SK-MEL-5 (cell line): Measurements from ENCODE around the gene AP1B1. TPM values are rescaled to one million over a fixed set of nuclear protein-coding genes. Genes with fewer than 3 reads are reported as not detected.
"Not testable (repeated sequence)": the region's sequence is repeated elsewhere in the genome, so short reads cannot be mapped to it uniquely, and the experiment has no call there.

Experiments used
- DNase-seq: peaks from one replicate; pipeline ENCODE4 v3.0.0-alpha.2; 2016; ENCODE audit warnings: low read depth, low spot score
- in situ Hi-C: cut with HindIII; loops from 2 replicates; pipeline ENCODE4 v1.10.0; 2016; ENCODE audit warnings: low sequenced_read_pairs, high pct_unique_total_duplicates, low pct_unique_long_range_greater_than_20kb
- polyA plus RNA-seq, 2 experiments: library from polyadenylated mRNA; depleted of rRNA; stranded (reverse); fragments of >200 nt; gene quantifications; 2 replicates each; pipeline ENCODE4 v1.2.3, GENCODE V29; 2015
- total RNA-seq: library from RNA; depleted of rRNA; stranded (reverse); fragments of >200 nt; shearing (Covaris generic); gene quantifications from 2 replicates; pipeline ENCODE4 v1.2.3, GENCODE V29; 2014; rRNA removed

The AP1B1 gene
- 73.3 and 83.8 TPM in 2 replicates for total RNA-seq
- 95.0 and 122 TPM in 2 replicates for polyA plus RNA-seq (2015; cell fraction: cytosol; rRNA removed)
- polyA plus RNA-seq (2015; cell fraction: nucleus; rRNA removed) = 49.9 and 51.6 TPM in 2 replicates

- peak; percentile 96 for DNase-seq
- in situ Hi-C loops = no loop called here
Measured at GRCh38 chr22:29387921-29388758, at the start of gene AP1B1. Gene AP1B1, minus strand, starts transcription at chr22:29388570. Its CDS starts 21,327 bp downstream, at chr22:29367243.

- in situ Hi-C loops = no loop called here
- DNase-seq = peak; percentile 74
Measured at GRCh38 chr22:29435236-29436136, 47.1 kb upstream of the AP1B1 start.

DNA sequence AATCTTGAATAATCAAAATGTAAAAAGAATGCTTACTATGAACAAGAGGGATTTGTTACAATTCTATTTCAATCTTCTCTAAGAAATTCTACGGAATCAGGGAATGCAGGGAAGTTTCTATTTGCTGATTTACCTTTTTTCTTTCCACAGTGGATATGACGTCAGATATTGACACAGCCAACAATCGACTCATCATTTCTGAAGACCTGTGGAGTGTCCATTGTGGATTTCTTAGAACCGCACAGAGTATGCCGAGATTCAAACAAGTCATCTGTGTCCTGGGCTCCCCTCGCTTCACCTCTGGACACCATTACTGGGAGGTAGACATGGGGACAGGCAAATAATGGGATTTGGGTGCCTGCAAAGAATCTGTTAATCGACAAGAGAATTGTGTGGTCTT lies 45.9 kb upstream of the AP1B1 start:
- in situ Hi-C loops = no loop called here
- DNase-seq = no peak

GRCh38 chr22:29433856-29434255 lies 45.5 kb upstream of the AP1B1 start:
- in situ Hi-C loops = no loop called here
- no peak for DNase-seq

GRCh38 chr22:29431986-29432385 lies 43.6 kb upstream of the AP1B1 start:
- no peak for DNase-seq
- in situ Hi-C loops = no loop called here

- in situ Hi-C loops = no loop called here
- no peak for DNase-seq
Measured at GRCh38 chr22:29427176-29427760, 38.9 kb upstream of the AP1B1 start.

DNA sequence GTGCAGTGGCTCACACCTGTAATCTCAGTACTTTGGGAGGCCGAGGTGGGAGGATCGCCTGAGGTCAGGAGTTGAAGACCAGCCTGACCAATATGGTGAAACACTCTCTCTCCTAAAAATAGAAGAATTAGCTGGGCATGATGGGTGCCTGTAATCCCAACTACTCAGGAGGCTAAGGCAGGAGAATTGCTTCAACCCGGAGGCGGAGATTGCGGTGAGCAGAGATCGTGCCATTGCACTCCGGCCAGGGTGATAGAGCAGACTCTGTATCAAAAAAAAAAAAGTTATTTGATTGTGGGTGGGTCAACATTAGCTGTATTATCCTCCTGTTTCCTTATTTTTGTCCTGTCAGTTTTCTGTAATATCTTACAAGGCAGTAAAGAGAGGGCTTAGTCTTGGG lies 38.1 kb upstream of the AP1B1 start:
- DNase-seq = no peak
- in situ Hi-C loops = no loop called here

DNA sequence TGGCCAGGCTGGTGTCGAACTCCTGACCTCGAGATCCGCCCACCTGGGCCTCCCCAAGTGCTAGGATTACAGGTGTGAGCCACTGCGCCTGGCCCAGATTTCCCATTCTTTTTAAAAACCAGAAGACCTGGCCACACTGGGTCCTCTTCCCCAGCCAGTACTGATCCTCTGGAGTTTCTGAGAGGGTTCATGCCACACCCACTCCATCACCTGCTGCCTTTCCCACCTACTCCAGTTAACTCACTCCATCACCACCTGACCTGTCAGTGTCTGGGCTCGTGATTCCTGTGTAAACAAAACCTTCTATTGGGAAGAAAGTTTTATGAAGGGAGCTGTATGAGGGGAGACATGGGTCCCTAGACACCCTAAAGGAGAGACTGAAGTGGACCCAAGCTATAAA lies 30.3 kb upstream of the AP1B1 start:
- DNase-seq, in situ Hi-C loops: not testable (repeated sequence)

- peak; percentile 76 for DNase-seq
- in situ Hi-C loops = not testable (repeated sequence)
Measured at GRCh38 chr22:29414951-29415591, 26.7 kb upstream of the AP1B1 start.

- in situ Hi-C loops = not testable (repeated sequence)
- DNase-seq = peak; percentile 75
Measured at GRCh38 chr22:29412772-29413171, 24.4 kb upstream of the AP1B1 start.

GRCh38 chr22:29411569-29412211 lies 23.3 kb upstream of the AP1B1 start:
- DNase-seq = not testable (repeated sequence)

GRCh38 chr22:29408940-29409339 lies 20.6 kb upstream of the AP1B1 start:
- no peak for DNase-seq
- in situ Hi-C loops = no loop called here

More at GRCh38 chr22:29411569-29412211, 23.3 kb upstream of the AP1B1 start:
- in situ Hi-C loops = not testable (repeated sequence)

- in situ Hi-C loops, DNase-seq: not testable (repeated sequence)
Measured at GRCh38 chr22:29401538-29401937, 13.2 kb upstream of the AP1B1 start.

- in situ Hi-C loops = no loop called here
- no peak for DNase-seq
Measured at GRCh38 chr22:29400576-29400975, 12.2 kb upstream of the AP1B1 start.

- DNase-seq = no peak
- in situ Hi-C loops = no loop called here
Measured at GRCh38 chr22:29397791-29398190, 9.4 kb upstream of the AP1B1 start.

GRCh38 chr22:29396126-29396525 lies 7.8 kb upstream of the AP1B1 start:
- no peak for DNase-seq
- in situ Hi-C loops = no loop called here
